ENCODE data around the gene RNF224.

GRCh38 chr9:137265496-137266161 is 38.3 kb downstream of the RNF224 start:
- TF ChIP-seq CTCF (IDR thresholded peaks at IDR 0.05; ENCODE audit: borderline replicate concordance, extremely low read depth, low read length, poor library complexity, severe bottlenecking) = no peak
- TF ChIP-seq EZH2 (IDR thresholded peaks at IDR 0.05; ENCODE audit: borderline replicate concordance, low read depth, low read length, severe bottlenecking) = no peak

Measured in DND-41 (cell line).